ENCODE measurements around the gene MON2.

MON2 gene

DNA sequence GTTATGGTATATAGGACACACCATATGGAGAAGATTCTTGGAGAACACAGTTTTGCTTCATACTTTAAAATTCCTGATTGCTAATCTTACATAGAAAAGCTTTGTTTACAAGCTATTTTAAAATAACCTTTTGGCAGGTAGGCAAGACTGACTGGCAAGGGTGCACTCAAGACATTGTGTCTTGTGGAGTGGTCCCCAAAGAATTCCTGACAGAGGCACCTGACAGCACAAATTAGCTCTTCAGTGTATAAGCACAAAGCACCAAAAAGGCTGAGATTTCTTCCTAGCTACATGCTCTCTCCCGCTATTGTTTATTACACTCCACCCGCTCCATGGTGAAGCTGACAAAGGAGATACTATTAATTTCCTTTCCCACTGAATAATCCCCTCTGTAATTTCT is 139.4 kb downstream of the MON2 start:
- TF ChIP-seq GATA2 (IDR thresholded peaks at IDR 0.05; ENCODE audit: low read depth, low read length) = no peak
- no peak for TF ChIP-seq GATA3 (IDR thresholded peaks at IDR 0.05; ENCODE audit: low read depth, low read length)

DNA sequence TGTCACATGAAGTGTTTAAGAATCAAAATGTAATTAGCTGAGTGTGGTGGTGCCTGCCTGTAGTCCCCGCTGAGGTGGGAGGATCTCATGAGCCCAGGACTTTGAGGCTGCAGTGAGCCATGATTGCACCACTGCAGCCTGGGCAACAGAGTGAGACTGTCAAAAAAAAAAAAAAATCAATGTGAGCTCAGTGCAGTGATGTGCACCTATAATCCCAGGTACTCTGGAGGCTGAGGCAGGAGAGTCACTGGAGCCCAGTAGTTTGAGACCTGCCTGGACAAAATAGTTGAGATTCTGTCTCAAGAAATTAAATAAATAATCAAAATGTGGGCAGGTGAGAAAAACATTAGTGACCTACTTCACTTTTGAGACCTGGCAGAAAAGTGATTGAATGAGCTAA is 140.0 kb downstream of the MON2 start:
- TF ChIP-seq GATA2 (IDR thresholded peaks at IDR 0.05; ENCODE audit: low read depth, low read length) (no peak), GATA3 (IDR thresholded peaks at IDR 0.05; ENCODE audit: low read depth, low read length) (no peak)

DNA sequence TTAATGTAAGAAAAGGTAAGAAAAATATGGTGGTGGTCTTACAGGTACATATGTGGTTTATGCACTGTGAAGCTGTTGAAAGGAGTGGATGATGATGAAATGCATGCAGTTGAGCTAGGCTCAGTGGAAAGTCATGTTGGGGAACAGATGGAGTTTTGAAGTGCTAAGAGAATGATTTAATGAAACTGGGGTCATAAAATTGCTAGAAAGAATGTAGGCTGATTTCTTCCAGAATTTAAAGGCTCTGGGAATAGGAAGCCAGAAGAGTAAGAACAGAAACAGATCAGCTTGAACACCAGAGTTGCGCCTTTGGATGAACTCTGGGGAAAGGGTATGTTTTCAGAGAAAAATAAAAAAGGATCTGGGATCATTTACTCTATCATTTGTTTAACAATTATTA is 146.5 kb downstream of the MON2 start:
- no peak for TF ChIP-seq GATA3 (IDR thresholded peaks at IDR 0.05; ENCODE audit: low read depth, low read length)
- no peak for TF ChIP-seq GATA2 (IDR thresholded peaks at IDR 0.05; ENCODE audit: low read depth, low read length)

DNA sequence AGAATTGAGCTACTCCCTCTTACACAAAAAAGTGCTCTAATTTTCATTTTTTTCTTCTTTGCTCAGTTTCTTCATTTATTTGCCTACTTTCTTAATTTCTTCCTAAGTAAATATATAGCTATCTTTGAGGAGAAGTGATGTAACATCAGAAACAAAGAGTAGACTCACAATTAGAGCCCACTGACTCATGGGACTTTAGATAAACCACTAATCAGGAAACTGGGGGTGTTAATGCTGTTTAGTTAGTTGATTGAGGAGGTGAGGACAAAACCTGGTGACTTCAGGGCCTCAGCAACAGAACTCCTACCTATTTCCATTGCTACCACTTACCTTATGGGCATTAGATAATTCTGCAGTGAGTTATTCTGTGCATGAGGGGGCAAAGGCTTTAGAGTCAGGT is 151.7 kb downstream of the MON2 start:
- no peak for TF ChIP-seq GATA2 (IDR thresholded peaks at IDR 0.05; ENCODE audit: low read depth, low read length)
- no peak for TF ChIP-seq GATA3 (IDR thresholded peaks at IDR 0.05; ENCODE audit: low read depth, low read length)

DNA sequence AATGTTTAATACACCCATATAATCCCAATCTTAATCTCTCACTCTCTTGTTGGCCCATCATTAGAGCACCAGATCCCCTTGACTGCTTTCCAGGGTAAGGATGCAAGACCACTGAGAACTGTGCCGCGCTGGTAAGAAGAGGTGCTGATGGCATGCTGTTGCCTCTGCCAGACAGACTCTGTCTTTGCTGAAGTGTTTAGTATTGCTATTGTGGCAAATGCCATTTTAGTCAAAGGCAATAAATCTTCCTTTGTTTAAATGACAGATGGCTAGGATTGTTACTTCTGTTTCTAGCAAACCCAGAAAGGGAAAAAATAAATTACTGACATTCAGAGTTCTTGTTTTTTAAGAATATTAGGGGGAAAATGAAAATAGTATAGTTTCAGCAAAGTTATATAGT is 152.3 kb downstream of the MON2 start:
- TF ChIP-seq GATA2 (IDR thresholded peaks at IDR 0.05; ENCODE audit: low read depth, low read length) (no peak), GATA3 (IDR thresholded peaks at IDR 0.05; ENCODE audit: low read depth, low read length) (no peak)

DNA sequence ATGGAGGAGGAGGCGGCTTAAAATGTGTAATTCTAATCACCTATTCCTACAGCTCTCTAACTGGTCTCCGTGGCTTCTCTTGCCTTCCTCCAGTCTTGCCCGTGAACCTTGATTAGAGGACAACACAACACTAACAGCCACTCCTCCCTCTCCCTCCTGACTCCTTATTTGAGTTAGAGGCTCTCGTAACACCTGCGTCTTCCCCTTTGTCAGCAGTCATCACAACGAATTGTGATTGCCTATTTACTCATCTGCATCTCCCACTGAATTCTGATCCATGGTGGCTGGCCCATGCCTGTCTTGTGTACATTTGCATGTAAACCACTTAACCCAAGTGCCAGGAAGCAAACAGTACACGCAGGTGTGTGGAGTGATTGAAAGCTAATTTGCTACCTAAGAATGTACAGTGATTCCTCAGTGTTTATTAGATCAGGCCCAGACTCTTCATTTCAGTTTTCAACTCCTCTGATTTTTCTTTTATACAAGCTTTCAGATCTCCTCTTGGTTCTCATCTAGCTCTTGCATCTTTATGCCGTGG is 154.5 kb downstream of the MON2 start:
- no peak for TF ChIP-seq GATA2 (IDR thresholded peaks at IDR 0.05; ENCODE audit: low read depth, low read length)
- TF ChIP-seq GATA3 (IDR thresholded peaks at IDR 0.05; ENCODE audit: low read depth, low read length) = no peak

DNA sequence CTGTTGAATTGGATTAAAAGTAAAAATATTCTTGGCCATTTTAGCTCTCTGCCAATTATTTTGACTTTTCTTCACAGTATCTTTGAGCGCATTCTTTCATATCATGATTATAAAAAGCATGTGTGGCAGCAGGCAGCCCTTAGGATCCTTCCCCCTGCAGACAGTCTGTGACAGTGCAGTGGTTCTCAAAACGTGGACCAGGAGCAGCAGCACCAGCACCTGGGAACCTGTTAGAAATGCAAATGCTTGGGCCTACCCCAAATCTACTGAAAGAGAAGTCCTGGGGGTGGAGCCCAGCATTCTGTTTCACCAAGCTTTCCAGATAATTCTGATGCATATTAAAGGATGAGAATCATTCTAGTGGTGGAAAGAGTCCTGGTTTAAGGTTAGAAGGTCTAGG is 155.6 kb downstream of the MON2 start:
- TF ChIP-seq GATA3 (IDR thresholded peaks at IDR 0.05; ENCODE audit: low read depth, low read length) = no peak
- TF ChIP-seq GATA2 (IDR thresholded peaks at IDR 0.05; ENCODE audit: low read depth, low read length) = no peak

DNA sequence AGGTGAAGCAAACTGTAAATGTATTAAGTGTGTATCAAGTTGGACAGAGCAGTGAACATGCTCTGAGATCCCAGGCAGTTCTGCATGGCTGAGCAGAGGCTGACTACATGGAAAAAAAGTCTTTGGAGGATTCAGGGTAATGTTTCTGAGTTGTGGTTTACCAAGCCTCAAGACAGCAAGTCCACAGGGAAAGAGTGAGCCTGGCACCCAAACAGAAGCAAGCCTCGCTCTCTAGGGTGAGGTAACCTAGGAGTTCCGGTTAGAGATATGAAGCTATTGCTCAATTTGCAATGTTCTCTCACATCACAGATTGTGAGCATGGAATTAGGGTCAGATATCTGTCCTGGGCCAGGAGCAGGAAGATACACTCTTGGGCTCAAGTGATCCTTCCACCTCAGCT is 158.6 kb downstream of the MON2 start:
- TF ChIP-seq GATA2 (IDR thresholded peaks at IDR 0.05; ENCODE audit: low read depth, low read length) (no peak), GATA3 (IDR thresholded peaks at IDR 0.05; ENCODE audit: low read depth, low read length) (no peak)

DNA sequence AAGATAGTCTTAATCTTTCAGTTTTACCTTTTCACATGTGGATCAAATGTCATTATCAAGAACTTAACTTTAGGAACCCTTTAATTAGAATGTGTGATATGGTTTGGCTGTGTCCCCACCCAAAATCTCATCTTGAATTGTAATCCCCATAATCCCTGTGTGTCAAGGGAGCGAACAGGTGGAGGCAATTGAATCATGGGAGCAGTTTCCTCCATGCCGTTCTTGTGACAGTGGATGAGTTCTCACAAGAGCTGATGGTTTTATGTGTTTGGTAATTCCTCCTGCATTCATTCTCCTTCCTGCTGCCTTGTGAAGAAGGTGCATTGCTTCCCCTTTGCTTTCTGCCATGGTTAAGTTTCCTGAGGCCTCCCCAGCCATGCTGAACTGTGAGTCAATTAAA is 160.6 kb downstream of the MON2 start:
- no peak for TF ChIP-seq GATA2 (IDR thresholded peaks at IDR 0.05; ENCODE audit: low read depth, low read length)
- no peak for TF ChIP-seq GATA3 (IDR thresholded peaks at IDR 0.05; ENCODE audit: low read depth, low read length)

DNA sequence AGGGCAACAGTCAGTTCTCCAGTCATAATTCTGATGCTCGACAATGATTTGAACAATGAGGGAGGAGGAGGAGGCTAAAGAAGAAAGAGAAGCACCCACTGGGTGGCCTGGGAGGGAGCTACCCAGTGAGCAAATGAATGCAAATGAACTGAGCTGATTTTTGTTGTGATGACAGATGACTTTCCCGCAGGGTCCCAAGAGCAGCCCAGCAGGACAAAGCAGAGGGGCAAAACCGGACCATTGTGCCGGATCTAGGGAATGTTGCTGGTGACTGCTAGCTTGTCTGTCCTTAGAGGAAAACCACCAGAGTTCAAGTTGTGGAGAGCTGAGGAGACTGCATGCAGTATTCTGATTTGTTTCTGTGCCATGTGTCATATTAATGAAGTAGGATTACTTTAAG is 162.8 kb downstream of the MON2 start:
- TF ChIP-seq GATA3 (IDR thresholded peaks at IDR 0.05; ENCODE audit: low read depth, low read length) = no peak

DNA sequence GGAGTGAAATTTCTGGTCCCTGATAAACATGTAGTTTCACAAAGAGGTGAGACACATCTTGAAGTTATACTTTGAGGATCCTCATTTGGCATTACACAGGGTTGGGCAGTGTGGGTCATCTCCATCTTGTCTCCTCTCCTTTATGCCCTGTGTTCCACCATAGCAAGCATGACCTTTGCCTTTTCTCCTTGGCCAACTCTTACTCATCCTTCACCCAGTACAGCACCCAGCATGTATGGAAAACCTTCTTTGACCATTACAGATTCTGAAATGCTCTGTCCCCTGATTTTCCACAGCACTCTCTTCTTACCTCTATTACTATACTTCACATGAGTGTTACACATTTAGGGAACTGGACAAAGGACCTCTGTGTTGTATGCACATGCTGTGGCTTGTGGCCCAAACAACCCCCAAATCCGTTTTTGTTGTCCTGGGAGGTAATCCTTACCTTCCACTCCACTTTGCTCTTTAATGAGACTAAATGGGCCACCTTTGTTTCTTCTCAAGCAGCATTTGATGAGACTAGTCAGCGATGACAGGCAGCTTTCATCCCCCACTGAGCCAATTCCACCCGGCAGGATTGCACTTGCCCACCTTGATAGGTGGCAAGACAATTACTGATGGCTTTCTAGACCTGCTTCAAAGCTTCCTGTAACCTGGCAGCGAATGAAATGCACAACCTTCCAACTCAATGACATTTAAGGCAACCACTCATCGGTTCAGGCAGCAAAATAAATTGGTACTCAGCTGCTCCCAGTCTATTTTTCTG is 163.5 kb downstream of the MON2 start:
- TF ChIP-seq GATA3 (IDR thresholded peaks at IDR 0.05; ENCODE audit: low read depth, low read length) = no peak
- TF ChIP-seq GATA2 (IDR thresholded peaks at IDR 0.05; ENCODE audit: low read depth, low read length) = no peak

DNA sequence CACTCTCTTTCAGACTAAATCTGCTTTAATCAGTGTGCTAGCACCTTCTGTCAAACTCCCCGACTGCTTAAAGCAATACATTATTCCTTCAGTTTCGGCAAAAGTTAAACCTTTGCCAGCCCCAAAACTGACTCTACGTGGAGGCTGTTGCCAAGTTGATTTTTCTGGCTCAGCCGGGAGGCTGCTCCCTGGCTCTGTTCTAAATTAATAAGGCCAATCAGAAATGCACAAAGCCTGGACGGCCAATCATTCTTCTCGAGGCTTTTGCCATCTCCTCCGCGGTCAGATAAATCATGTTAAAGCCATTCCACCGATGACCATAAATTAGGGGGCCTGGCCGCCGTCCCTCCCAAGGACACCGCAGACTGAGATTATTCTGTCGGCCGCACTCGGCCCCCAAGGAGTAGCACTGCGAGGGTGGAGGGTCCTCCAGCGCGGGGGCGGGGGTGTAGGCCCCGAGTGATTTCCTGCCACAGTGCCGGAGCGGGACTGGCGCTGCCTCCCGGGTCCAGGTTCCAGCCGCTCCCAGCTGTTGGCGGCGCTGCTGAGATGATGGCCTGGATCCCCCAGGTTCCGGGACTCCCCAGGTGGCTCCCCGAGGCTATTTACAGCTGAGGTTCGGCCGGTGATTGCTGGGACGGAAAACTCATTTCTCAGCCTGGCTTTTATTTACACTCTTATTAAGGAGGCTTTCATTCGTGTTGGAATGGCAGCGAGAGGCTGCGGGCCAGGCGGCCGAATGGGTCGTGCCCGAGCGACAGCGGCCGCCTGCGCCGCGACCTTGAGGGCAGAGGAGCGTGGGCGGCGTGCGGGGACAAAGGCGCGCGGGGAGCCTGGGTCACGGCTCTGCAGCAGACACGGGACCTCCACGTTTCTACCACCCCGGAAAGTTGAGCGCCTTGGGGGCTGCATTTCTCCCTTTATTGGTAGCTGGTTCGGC is 165.1 kb downstream of the MON2 start:
- no peak for TF ChIP-seq GATA2 (IDR thresholded peaks at IDR 0.05; ENCODE audit: low read depth, low read length)
- TF ChIP-seq GATA3 (IDR thresholded peaks at IDR 0.05; ENCODE audit: low read depth, low read length) = no peak

DNA sequence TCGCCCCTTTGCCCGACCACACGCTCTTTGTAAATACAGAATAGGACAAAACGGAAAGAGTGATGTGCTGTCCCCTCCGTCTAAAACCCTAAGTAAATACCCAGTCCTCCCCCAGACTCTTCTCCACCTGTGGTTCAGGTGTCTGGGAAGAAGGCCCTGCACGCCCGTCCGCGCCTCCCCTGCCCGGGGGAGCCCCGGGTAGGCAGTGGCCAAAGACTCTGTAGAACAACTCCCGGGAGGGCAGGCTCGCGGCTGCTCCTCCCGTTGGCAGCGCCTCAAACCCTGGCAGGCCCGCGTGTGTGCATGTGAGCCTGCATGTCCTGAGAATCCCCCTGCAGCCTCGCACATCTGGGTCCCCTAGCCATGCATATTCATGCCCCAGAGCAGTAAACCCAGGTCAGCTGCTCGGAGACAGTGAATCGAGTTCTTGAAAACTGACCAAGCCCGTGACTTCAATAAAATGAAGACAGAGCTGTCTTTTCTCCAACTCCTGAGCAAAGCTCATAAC is 165.8 kb downstream of the MON2 start:
- TF ChIP-seq GATA3 (IDR thresholded peaks at IDR 0.05; ENCODE audit: low read depth, low read length) (no peak), GATA2 (IDR thresholded peaks at IDR 0.05; ENCODE audit: low read depth, low read length) (no peak)

DNA sequence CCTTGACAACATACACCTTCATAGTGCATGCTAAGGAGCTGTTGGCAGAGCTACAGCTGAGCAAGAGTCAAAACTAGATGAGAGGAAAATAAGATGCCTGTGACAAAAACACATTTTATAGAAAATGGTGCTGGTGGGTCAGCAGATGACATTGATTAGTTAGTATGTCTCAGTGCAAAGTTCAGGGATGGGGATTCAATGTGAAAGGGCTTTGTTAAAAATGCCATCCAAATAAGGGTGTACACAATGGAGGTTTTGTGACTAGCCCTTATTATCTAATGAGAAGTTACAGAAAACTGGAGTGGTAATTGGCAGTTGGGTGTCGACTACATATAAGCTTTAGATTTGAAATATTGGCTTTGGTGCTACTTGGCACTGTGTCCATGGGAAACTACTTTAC is 169.0 kb downstream of the MON2 start:
- TF ChIP-seq GATA2 (IDR thresholded peaks at IDR 0.05; ENCODE audit: low read depth, low read length) (no peak), GATA3 (IDR thresholded peaks at IDR 0.05; ENCODE audit: low read depth, low read length) (no peak)
